Measurements from ENCODE around the gene USH2A.

DNA sequence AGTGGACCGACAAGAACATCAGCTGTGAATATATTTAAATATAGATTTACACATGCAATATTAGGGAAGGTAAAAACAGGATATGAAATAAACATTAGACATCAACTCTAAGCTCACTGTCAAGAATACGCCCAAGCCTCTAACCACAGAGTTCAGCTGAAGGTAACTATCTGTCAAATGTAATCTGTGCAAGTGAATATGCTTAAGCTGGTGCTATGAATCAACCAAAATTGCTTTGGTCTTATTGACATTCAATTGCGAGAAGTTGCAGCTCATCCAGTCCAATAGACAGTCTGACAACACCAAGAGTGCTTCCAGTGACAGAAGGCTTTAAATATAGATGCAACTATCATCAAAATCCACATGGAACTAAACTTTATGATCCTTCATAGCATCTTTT, 32.3 kb downstream of the USH2A start:
- TF ChIP-seq MAX (IDR thresholded peaks at IDR 0.05) (no peak), EZH2 (IDR thresholded peaks at IDR 0.05) (no peak), TCF7L2 (IDR thresholded peaks at IDR 0.05; ENCODE audit: borderline replicate concordance, extremely low read depth, insufficient read depth, insufficient read length) (no peak), ZFX (IDR thresholded peaks at IDR 0.05) (no peak)

Measured in HCT116 (cell line).